Keratinocyte (primary cell): ENCODE results near the gene VPS13A. TPM values are rescaled to one million over a fixed set of nuclear protein-coding genes. Genes with fewer than 3 reads are reported as not detected.
A peak's percentile ranks its signal among the peaks of the same experiment; 100 is the strongest.

Experiments
- DNase-seq: peaks from one replicate; pipeline ENCODE4 v3.0.0-alpha.2; 2011; ENCODE audit warnings: low read depth, missing footprints, low spot score
- FAIRE-seq: peaks from 2 replicates; lab custom pipeline; 2011; peaks lifted over from hg19 to GRCh38; lab: Jason Lieb, UNC
- H2AFZ ChIP-seq: 2 replicates; pipeline ENCODE4 v1.6.0; 2012; ENCODE audit warnings: low read length, control low read depth, inconsistent platforms; ENCODE audit not compliant: control insufficient read depth
- H3K27ac ChIP-seq: 2 replicates; pipeline ENCODE4 v1.5.1; 2011; ENCODE audit warnings: low read length; ENCODE audit not compliant: control insufficient read depth, insufficient read depth
- H3K27me3 ChIP-seq: 3 replicates; pipeline ENCODE4 v1.6.0; 2011; ENCODE audit warnings: low read length; ENCODE audit not compliant: control insufficient read depth, insufficient read depth; ENCODE audit errors: extremely low read depth
- H3K36me3 ChIP-seq, 2 experiments: 2 replicates in 1 of 2; 3 replicates in 1 of 2; pipeline ENCODE4 v1.5.1; 2011; ENCODE audit warnings: low read length in 2 of 2, mild to moderate bottlenecking in 1 of 2; ENCODE audit not compliant: control insufficient read depth in 2 of 2, insufficient read depth in 2 of 2; ENCODE audit errors: extremely low read depth in 1 of 2
- H3K4me1 ChIP-seq: 3 replicates; pipeline ENCODE4 v1.5.1; 2011; ENCODE audit warnings: low read length; ENCODE audit not compliant: control insufficient read depth, insufficient read depth; ENCODE audit errors: extremely low read depth
- H3K4me2 ChIP-seq: 3 replicates; pipeline ENCODE4 v1.6.0; 2011; ENCODE audit warnings: low read depth, low read length; ENCODE audit not compliant: control insufficient read depth, insufficient read depth; ENCODE audit errors: extremely low read depth
- H3K4me3 ChIP-seq, 3 experiments: fragments of 200-600 bp in 1 of 3; sonication (generic) in 1 of 3; 2 replicates in 2 of 3; 3 replicates in 1 of 3; pipeline ENCODE4 v1.5.1; 2011 to 2016; ENCODE audit warnings: low read length in 3 of 3, mild to moderate bottlenecking in 3 of 3, control low read depth in 2 of 3, inconsistent platforms in 1 of 3, low read depth in 1 of 3, mixed read lengths in 1 of 3, mixed run types in 1 of 3, moderate library complexity in 1 of 3; ENCODE audit not compliant: control insufficient read depth in 2 of 3, insufficient read depth in 2 of 3; ENCODE audit errors: extremely low read depth in 1 of 3
- H3K79me2 ChIP-seq: 2 replicates; pipeline ENCODE4 v1.6.0; 2012; ENCODE audit warnings: low read length; ENCODE audit not compliant: control insufficient read depth, insufficient read depth
- H3K9ac ChIP-seq: 3 replicates; pipeline ENCODE4 v1.6.0; 2011; ENCODE audit warnings: low read length; ENCODE audit not compliant: control insufficient read depth, insufficient read depth; ENCODE audit errors: extremely low read depth
- H3K9me1 ChIP-seq: 3 replicates; pipeline ENCODE4 v1.6.0; 2011; ENCODE audit warnings: low read length; ENCODE audit not compliant: control insufficient read depth, insufficient read depth; ENCODE audit errors: extremely low read depth
- H3K9me3 ChIP-seq: 2 replicates; pipeline ENCODE4 v1.5.1; 2012; ENCODE audit warnings: low read depth, low read length; ENCODE audit not compliant: control insufficient read depth
- H4K20me1 ChIP-seq: 3 replicates; pipeline ENCODE4 v1.6.0; 2011; ENCODE audit warnings: low read length; ENCODE audit not compliant: control insufficient read depth, insufficient read depth; ENCODE audit errors: extremely low read depth
- CTCF ChIP-seq, 3 experiments: IDR thresholded peaks in 1 of 3; conservative IDR thresholded peaks in 1 of 3; optimal IDR thresholded peaks in 1 of 3; 2 replicates in 2 of 3; 3 replicates in 1 of 3; pipeline versions ENCODE3 to v1.5.1; 2011; ENCODE audit warnings: low read length in 3 of 3, mild to moderate bottlenecking in 3 of 3, moderate library complexity in 2 of 3, control low read depth in 1 of 3, inconsistent platforms in 1 of 3; ENCODE audit not compliant: insufficient read depth in 2 of 3; ENCODE audit errors: extremely low read depth in 1 of 3
- EZH2 ChIP-seq: IDR thresholded peaks from one replicate; pipeline ENCODE4 v1.6.1; 2012; ENCODE audit warnings: inconsistent platforms, mild to moderate bottlenecking, low read length, moderate library complexity
- dilution Hi-C: fragments of 300-500 bp; cut with MboI; formaldehyde crosslinking; loops from one replicate; pipeline ENCODE4 v1.7.0; 2020; ENCODE audit warnings: low sequenced_read_pairs; ENCODE audit not compliant: extremely low pct_ligation_motif_present
- polyA plus RNA-seq, 5 experiments: library from polyadenylated mRNA; depleted of rRNA in 3 of 5; stranded (reverse) in 3 of 5; stranded (forward) in 1 of 5; unstranded in 1 of 5; fragments of >200 nt; gene quantifications; 1 replicate in 1 of 5; 2 replicates in 3 of 5; 3 replicates in 1 of 5; pipeline versions ENCODE4 v1.2.1 to v1.2.3, GENCODE V29; 2011 to 2012; ENCODE audit warnings: missing spikeins in 2 of 5, low read depth in 1 of 5, low replicate concordance in 1 of 5

Gene VPS13A
- polyA plus RNA-seq, 1 donor (not counting 4 experiments of a cell fraction or from before 2014, with no cell fraction given): 55.3 TPM

GRCh38 chr9:77215874-77216273 lies 38.5 kb downstream of the VPS13A start:
- Histone ChIP-seq H3K27me3 (no peaks in the 10 kb centered on the region), H3K9me3 (no peaks in the 10 kb centered on the region), H3K9me1 (no peaks in the 10 kb centered on the region), H3K4me1 (peaks cover 8% of the 10 kb centered on the region), H3K4me3 (no peak overlapping the region), H2AFZ (no peak overlapping the region), H3K4me2 (no peak overlapping the region), H3K9ac (no peak overlapping the region), H3K79me2 (no peaks in the 10 kb centered on the region), H4K20me1 (no peaks in the 10 kb centered on the region), H3K27ac (no peak overlapping the region), H3K36me3 (peaks cover 0 to 2% of the 10 kb centered on the region in 2 experiments)
- DNase-seq: no peak
- TF ChIP-seq EZH2 (no peak), CTCF (optimal IDR thresholded peaks at IDR 0.05 in 1 of 3, IDR thresholded peaks at IDR 0.05 in 1 of 3, conservative IDR thresholded peaks at IDR 0.05 in 1 of 3; ENCODE audit: extremely low read depth in 1 of 3, insufficient read depth in 2 of 3, low read length in 3 of 3) (peak; percentile 21 to 27 (median 27))
- FAIRE-seq: no peak
- dilution Hi-C loops: no loop called here

GRCh38 chr9:77218612-77219011 lies 41.3 kb downstream of the VPS13A start:
- peaks cover 0 to 5% of the 10 kb centered on the region in 2 experiments for H3K36me3 ChIP-seq
- dilution Hi-C loops: no loop called here
- no peak for FAIRE-seq
- H3K4me2 ChIP-seq: no peak overlapping the region
- peaks cover 8% of the 10 kb centered on the region for H3K4me1 ChIP-seq
- DNase-seq: no peak
- no peak overlapping the region for H3K4me3 ChIP-seq
- H3K9ac ChIP-seq: no peak overlapping the region
- H3K79me2 ChIP-seq: no peaks in the 10 kb centered on the region
- no peak overlapping the region for H3K27ac ChIP-seq
- no peaks in the 10 kb centered on the region for H3K9me1 ChIP-seq
- H3K9me3 ChIP-seq: no peaks in the 10 kb centered on the region
- no peak overlapping the region for H2AFZ ChIP-seq
- no peaks in the 10 kb centered on the region for H4K20me1 ChIP-seq
- no peaks in the 10 kb centered on the region for H3K27me3 ChIP-seq
- TF ChIP-seq CTCF (optimal IDR thresholded peaks at IDR 0.05 in 1 of 3, IDR thresholded peaks at IDR 0.05 in 1 of 3, conservative IDR thresholded peaks at IDR 0.05 in 1 of 3; ENCODE audit: extremely low read depth in 1 of 3, insufficient read depth in 2 of 3, low read length in 3 of 3) (no peak), EZH2 (no peak)
